Ascending aorta (tissue), 2 donors: ENCODE results near the gene TXNDC16. TPM values are rescaled to one million over a fixed set of nuclear protein-coding genes. Genes with fewer than 3 reads are reported as not detected.

ENCODE experiments used
- DNase-seq, 2 donors: peaks; one replicate each; pipeline ENCODE4 v3.0.0-alpha.2; 2019; ENCODE audit warnings: low spot score in 2 of 2
- H3K27ac ChIP-seq, 2 donors: fragments of 200-600 bp; sonication (generic); one replicate each; pipeline ENCODE4 v1.5.1; 2016 to 2017; ENCODE audit warnings: mild to moderate bottlenecking in 1 of 2
- H3K27me3 ChIP-seq: fragments of 200-600 bp; sonication (generic); one replicate; pipeline ENCODE4 v1.5.1; 2017
- H3K36me3 ChIP-seq, 2 donors: fragments of 200-600 bp; sonication (generic); one replicate each; pipeline ENCODE4 v1.5.1; 2016
- H3K4me1 ChIP-seq, 2 donors: fragments of 200-600 bp; sonication (generic); one replicate each; pipeline ENCODE4 v1.5.1; 2016 to 2017; ENCODE audit warnings: mild to moderate bottlenecking in 1 of 2
- H3K4me3 ChIP-seq, 2 donors: fragments of 200-600 bp; sonication (generic); one replicate each; pipeline ENCODE4 v1.5.1; 2016 to 2017; ENCODE audit warnings: mild to moderate bottlenecking in 1 of 2
- H3K9me3 ChIP-seq, 2 donors: fragments of 200-600 bp; sonication (generic); one replicate each; pipeline ENCODE4 v1.5.1; 2016
- intact Hi-C: fragments of 100-400 bp; cut with DNase I; formaldehyde crosslinking; loops from one replicate; pipeline ENCODE4 v1.15.1; 2023
- total RNA-seq: library from RNA; depleted of rRNA; stranded (reverse); fragments of >200 nt; gene quantifications from one replicate; pipeline ENCODE4 v1.1.0, GENCODE V29; 2016
- TF ChIP-seq, protein P1 (sequence below), 3 experiments: fragments of 200-600 bp in 2 of 3; fragments of 450-650 bp in 1 of 3; sonication (generic) in 2 of 3; IDR thresholded peaks; one replicate each; pipeline ENCODE4 v1.5.1; 2016 to 2019; ENCODE audit warnings: antibody characterized with exemption in 3 of 3, mild to moderate bottlenecking in 1 of 3, moderate library complexity in 1 of 3

Gene TXNDC16
- total RNA-seq, 1 donor from 2014 or later: 1.8 TPM

GRCh38 chr14:52434955-52435354 lies 117.3 kb downstream of the TXNDC16 start:
- TF ChIP-seq, protein P1, sequence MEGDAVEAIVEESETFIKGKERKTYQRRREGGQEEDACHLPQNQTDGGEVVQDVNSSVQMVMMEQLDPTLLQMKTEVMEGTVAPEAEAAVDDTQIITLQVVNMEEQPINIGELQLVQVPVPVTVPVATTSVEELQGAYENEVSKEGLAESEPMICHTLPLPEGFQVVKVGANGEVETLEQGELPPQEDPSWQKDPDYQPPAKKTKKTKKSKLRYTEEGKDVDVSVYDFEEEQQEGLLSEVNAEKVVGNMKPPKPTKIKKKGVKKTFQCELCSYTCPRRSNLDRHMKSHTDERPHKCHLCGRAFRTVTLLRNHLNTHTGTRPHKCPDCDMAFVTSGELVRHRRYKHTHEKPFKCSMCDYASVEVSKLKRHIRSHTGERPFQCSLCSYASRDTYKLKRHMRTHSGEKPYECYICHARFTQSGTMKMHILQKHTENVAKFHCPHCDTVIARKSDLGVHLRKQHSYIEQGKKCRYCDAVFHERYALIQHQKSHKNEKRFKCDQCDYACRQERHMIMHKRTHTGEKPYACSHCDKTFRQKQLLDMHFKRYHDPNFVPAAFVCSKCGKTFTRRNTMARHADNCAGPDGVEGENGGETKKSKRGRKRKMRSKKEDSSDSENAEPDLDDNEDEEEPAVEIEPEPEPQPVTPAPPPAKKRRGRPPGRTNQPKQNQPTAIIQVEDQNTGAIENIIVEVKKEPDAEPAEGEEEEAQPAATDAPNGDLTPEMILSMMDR (IDR thresholded peaks at IDR 0.05): no peak
- Histone ChIP-seq H3K4me1 (no peaks in the 10 kb centered on the region), H3K27me3 (no peaks in the 10 kb centered on the region), H3K9me3 (no peaks in the 10 kb centered on the region), H3K4me3 (no peak overlapping the region), H3K36me3 (peaks cover 0 to 5% of the 10 kb centered on the region in 2 donors), H3K27ac (no peak overlapping the region)
- DNase-seq: no peak
- intact Hi-C loops: no loop called here

- no peaks in the 10 kb centered on the region for H3K9me3 ChIP-seq
- peaks cover 0 to 4% of the 10 kb centered on the region in 2 donors for H3K36me3 ChIP-seq
- no peak for DNase-seq
- no peak overlapping the region for H3K4me3 ChIP-seq
- TF ChIP-seq, protein P1 (IDR thresholded peaks at IDR 0.05): no peak
- H3K4me1 ChIP-seq: no peaks in the 10 kb centered on the region
- no peaks in the 10 kb centered on the region for H3K27me3 ChIP-seq
- intact Hi-C loops: no loop called here
- H3K27ac ChIP-seq: no peak overlapping the region
Observed at GRCh38 chr14:52430474-52430873, 121.8 kb downstream of the TXNDC16 start.

DNA sequence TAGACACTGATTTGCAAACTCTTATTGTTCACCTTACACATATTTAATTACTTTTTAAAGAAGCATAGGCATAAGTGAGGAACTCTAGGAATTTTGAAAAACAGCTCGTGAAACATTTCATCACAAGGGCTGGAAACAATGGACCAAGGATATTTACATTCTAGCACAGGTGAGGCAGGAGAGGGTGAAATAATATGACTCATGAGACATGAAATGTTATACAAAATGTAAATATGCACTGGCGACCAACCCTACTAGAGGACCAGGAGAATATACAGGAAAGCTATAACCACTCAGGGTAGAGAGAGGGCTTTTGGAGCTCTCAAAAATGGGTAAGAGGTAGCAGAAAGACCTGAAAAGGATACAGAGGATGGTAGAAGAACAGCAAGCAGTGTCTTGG lies 122.9 kb downstream of the TXNDC16 start:
- Histone ChIP-seq H3K4me1 (no peaks in the 10 kb centered on the region), H3K9me3 (no peaks in the 10 kb centered on the region), H3K27me3 (no peaks in the 10 kb centered on the region), H3K4me3 (no peak overlapping the region), H3K36me3 (peaks cover 0 to 4% of the 10 kb centered on the region in 2 donors), H3K27ac (no peak overlapping the region)
- intact Hi-C loops: no loop called here
- TF ChIP-seq, protein P1 (IDR thresholded peaks at IDR 0.05): no peak
- DNase-seq: no peak

DNA sequence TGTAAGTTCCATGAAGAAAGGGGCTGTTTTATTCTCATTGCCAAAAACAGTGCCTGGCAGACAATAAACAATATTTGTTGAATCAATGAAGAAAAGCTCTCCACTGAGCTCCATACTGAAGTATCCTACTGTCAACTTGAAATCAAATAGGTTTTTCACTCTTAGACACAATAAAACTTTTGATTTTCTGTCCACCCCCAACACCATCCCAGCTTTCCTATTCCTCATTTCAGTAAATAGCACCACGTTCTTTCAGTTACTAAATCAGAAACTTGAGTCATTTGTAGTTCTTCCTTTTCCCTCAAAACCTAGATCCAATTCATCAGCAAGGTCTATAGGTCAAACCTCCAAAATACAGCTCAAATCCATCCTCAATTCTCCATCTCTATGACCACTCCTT lies 124.8 kb downstream of the TXNDC16 start:
- intact Hi-C loops: no loop called here
- H3K27ac ChIP-seq: no peak overlapping the region
- DNase-seq: no peak
- no peaks in the 10 kb centered on the region for H3K9me3 ChIP-seq
- no peak overlapping the region for H3K4me3 ChIP-seq
- H3K27me3 ChIP-seq: no peaks in the 10 kb centered on the region
- TF ChIP-seq, protein P1 (IDR thresholded peaks at IDR 0.05): no peak
- H3K36me3 ChIP-seq: peaks cover 0 to 4% of the 10 kb centered on the region in 2 donors
- no peaks in the 10 kb centered on the region for H3K4me1 ChIP-seq

- Histone ChIP-seq H3K27ac (no peak overlapping the region), H3K27me3 (no peaks in the 10 kb centered on the region), H3K4me1 (no peaks in the 10 kb centered on the region), H3K36me3 (no peaks in the 10 kb centered on the region), H3K4me3 (no peak overlapping the region), H3K9me3 (no peaks in the 10 kb centered on the region)
- TF ChIP-seq, protein P1 (IDR thresholded peaks at IDR 0.05): no peak
- intact Hi-C loops: no loop called here
- no peak for DNase-seq
Observed at GRCh38 chr14:52422650-52423356, 129.5 kb downstream of the TXNDC16 start.
